Measurements from ENCODE around the gene ZNF74.

DNA sequence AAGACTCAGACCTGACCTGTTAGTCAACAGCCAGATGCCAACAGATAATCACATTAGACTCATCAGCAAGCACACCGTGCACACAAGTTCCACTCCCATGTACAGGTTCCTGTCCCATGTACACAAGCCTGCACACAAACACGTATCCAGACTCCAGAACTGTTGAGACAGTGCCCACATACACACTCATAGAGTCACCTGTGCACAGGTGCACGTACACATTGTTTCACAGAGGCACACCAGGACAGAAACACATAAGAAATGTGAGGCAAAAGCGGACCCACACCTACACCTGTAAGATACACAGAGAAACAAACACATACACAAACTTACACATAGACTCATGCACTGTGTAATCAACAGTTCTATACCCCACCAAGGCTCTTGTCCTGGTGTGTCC lies 2.7 kb upstream of the ZNF74 start:
- TF ChIP-seq EZH2 (IDR thresholded peaks at IDR 0.05) = no peak
- TF ChIP-seq, protein P1, sequence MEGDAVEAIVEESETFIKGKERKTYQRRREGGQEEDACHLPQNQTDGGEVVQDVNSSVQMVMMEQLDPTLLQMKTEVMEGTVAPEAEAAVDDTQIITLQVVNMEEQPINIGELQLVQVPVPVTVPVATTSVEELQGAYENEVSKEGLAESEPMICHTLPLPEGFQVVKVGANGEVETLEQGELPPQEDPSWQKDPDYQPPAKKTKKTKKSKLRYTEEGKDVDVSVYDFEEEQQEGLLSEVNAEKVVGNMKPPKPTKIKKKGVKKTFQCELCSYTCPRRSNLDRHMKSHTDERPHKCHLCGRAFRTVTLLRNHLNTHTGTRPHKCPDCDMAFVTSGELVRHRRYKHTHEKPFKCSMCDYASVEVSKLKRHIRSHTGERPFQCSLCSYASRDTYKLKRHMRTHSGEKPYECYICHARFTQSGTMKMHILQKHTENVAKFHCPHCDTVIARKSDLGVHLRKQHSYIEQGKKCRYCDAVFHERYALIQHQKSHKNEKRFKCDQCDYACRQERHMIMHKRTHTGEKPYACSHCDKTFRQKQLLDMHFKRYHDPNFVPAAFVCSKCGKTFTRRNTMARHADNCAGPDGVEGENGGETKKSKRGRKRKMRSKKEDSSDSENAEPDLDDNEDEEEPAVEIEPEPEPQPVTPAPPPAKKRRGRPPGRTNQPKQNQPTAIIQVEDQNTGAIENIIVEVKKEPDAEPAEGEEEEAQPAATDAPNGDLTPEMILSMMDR (IDR thresholded peaks at IDR 0.05) = no peak

Data from neural progenitor cell (in vitro differentiated cells).